ENCODE data around the gene PHIP. TPM values are rescaled to one million over a fixed set of nuclear protein-coding genes. Genes with fewer than 3 reads are reported as not detected.

The PHIP gene
- total RNA-seq, 1 experiment from 2014 or later = 53.6 TPM

GRCh38 chr6:79079561-79080041, 1.5 kb upstream of the PHIP start:
- no peak for DNase-seq
- WGBS (ENCODE audit: extremely low coverage, insufficient read length, low lambda C conversion rate) = no CpG with 5 or more reads among the region's 2 CpGs
- peak overlapping the region; percentile 95 for H3K9ac ChIP-seq (ENCODE audit: extremely low read depth, insufficient read length, low read length)

More at GRCh38 chr6:79079561-79080041, 1.5 kb upstream of the PHIP start:
- no peaks in the 10 kb centered on the region; the same call in 1 of the 2 replicates for H3K4me1 ChIP-seq (ENCODE audit: insufficient read depth, low read length)
- peaks cover 8% of the 10 kb centered on the region for H3K23me2 ChIP-seq (ENCODE audit: insufficient read length, low read depth, low read length, poor library complexity, severe bottlenecking)
- no peak overlapping the region for H3K23ac ChIP-seq (ENCODE audit: insufficient read length, low read depth, low read length)
- peak overlapping the region; percentile 98 to 99 (median 99); a peak in 4 of 7 replicates for H3K27ac Mint-ChIP-seq
- no peak overlapping the region for H2AFZ ChIP-seq (ENCODE audit: low read length)
- H3K27me3 ChIP-seq (ENCODE audit: insufficient read depth, low read length) = no peaks in the 10 kb centered on the region
- H3K4me1 Mint-ChIP-seq = peaks cover 33 to 34% of the 10 kb centered on the region in 2 experiments
- no peak overlapping the region for H2BK12ac ChIP-seq (ENCODE audit: insufficient read length, low read depth, low read length)
- no peaks in the 10 kb centered on the region; a peak in 1 of 5 replicates for H3K9me3 Mint-ChIP-seq
- H4K8ac ChIP-seq (replicated peaks; ENCODE audit: insufficient read length, low read depth, low read length) = no peak overlapping the region
- peaks cover 4 to 6% (median 6%) of the 10 kb centered on the region in 3 experiments; a peak in 5 of 7 replicates for H3K36me3 Mint-ChIP-seq (ENCODE audit: insufficient read depth in 1 of 3, low read depth in 3 of 3)
- no peaks in the 10 kb centered on the region for H3K79me1 ChIP-seq (ENCODE audit: insufficient read depth, low read depth, low read length, poor library complexity, severe bottlenecking)
- no peak overlapping the region for H3K56ac ChIP-seq (ENCODE audit: insufficient read length, low read depth, low read length)
- H3T11ph ChIP-seq (ENCODE audit: low read length) = no peak overlapping the region
- peaks cover 11% of the 10 kb centered on the region; the same call in 1 of the 2 replicates for H3K79me2 ChIP-seq (ENCODE audit: insufficient read depth, low read length)
- no peak overlapping the region for H3K27ac ChIP-seq (ENCODE audit: insufficient read length, low read depth, low read length)
- no peak overlapping the region for H4K91ac ChIP-seq (ENCODE audit: insufficient read length, low read depth, low read length)
- H2BK5ac ChIP-seq (ENCODE audit: insufficient read length, low read length) = no peak overlapping the region
- H3K27me3 Mint-ChIP-seq (ENCODE audit: low read depth) = no peaks in the 10 kb centered on the region
- no peak overlapping the region for H4K5ac ChIP-seq (ENCODE audit: insufficient read length, low read depth, low read length)
- H2BK15ac ChIP-seq (ENCODE audit: low read depth, low read length) = no peak overlapping the region
- H3K4ac ChIP-seq (ENCODE audit: low read depth, low read length) = no peak overlapping the region
- no peak overlapping the region for H2BK20ac ChIP-seq (ENCODE audit: low read depth, low read length, poor library complexity, severe bottlenecking)
- no peak overlapping the region for H2BK120ac ChIP-seq (ENCODE audit: low read depth, low read length, poor library complexity, severe bottlenecking)
- no peak overlapping the region for H2AK5ac ChIP-seq (ENCODE audit: insufficient read length, low read length)
- H3K4me3 Mint-ChIP-seq = peak overlapping the region; percentile 89 to 94
- H3K4me2 ChIP-seq (ENCODE audit: insufficient read depth, insufficient read length, low read length) = peak overlapping the region; percentile 79
- TF ChIP-seq CTCF (conservative IDR thresholded peaks at IDR 0.05) = no peak
- no peaks in the 10 kb centered on the region for H3K9me3 ChIP-seq (ENCODE audit: control insufficient read depth, low read depth, low read length)
- H4K20me1 ChIP-seq (ENCODE audit: control insufficient read depth, insufficient read depth, insufficient read length) = no peaks in the 10 kb centered on the region
- H3K14ac ChIP-seq (ENCODE audit: insufficient read depth, low read length) = no peak overlapping the region
- H3K18ac ChIP-seq (ENCODE audit: insufficient read length, low read depth, low read length) = no peak overlapping the region

All from H9 (cell line).